Mucosa of descending colon (tissue), 3 donors: ENCODE data around the gene DCAF11. TPM values are rescaled to one million over a fixed set of nuclear protein-coding genes. Genes with fewer than 3 reads are reported as not detected.

ENCODE experiments used
- ATAC-seq: fragments of 200-7000 bp; cut with Tn5 transposase; one replicate; pipeline ENCODE4 v1.9.1; 2020; ENCODE audit warnings: mild to moderate bottlenecking, moderate library complexity
- DNase-seq, 3 donors: peaks; one replicate each; pipeline ENCODE4 v3.0.0-alpha.2; 2020
- H3K36me3 ChIP-seq: fragments of 200-600 bp; one replicate; pipeline ENCODE4 v1.8.0; 2021; ENCODE audit warnings: low read depth, mild to moderate bottlenecking
- H3K4me1 ChIP-seq: fragments of 200-600 bp; one replicate; pipeline ENCODE4 v1.8.0; 2021; ENCODE audit warnings: low read depth, mild to moderate bottlenecking
- H3K4me3 ChIP-seq: fragments of 200-600 bp; one replicate; pipeline ENCODE4 v1.8.0; 2021; ENCODE audit warnings: mild to moderate bottlenecking
- H3K9me3 ChIP-seq: fragments of 200-600 bp; one replicate; pipeline ENCODE4 v1.8.0; 2021; ENCODE audit warnings: mild to moderate bottlenecking
- CTCF ChIP-seq: fragments of 200-600 bp; IDR thresholded peaks from one replicate; pipeline ENCODE4 v1.8.0; 2022; ENCODE audit warnings: antibody characterized with exemption, mild to moderate bottlenecking
- intact Hi-C, 2 donors: fragments of 100-400 bp; cut with DNase I in 1 of 2; cut with micrococcal nuclease in 1 of 2; formaldehyde crosslinking; loops; one replicate each; pipeline versions ENCODE4 v1.11.0 to v1.11.1; 2022; cut with DNase I, micrococcal nuclease
- total RNA-seq, 3 donors: library from RNA; stranded (reverse); fragmentation: NEBNext Ultra II Directional in 2 of 3; extraction: Animal tissue kit (Norgen Biotek cat#: 25700) in 2 of 3; gene quantifications; one replicate each; pipeline versions ENCODE4 v1.2.1 to v1.2.4, GENCODE V29; 2021 to 2023
- donor health status: DM: no; HTN: no; CAD: no; lungs with moderate emphysema.
- donor health status: DM: no; HTN: no; CAD: no.
- donor health status: DM: no; HTN: yes; CAD: no.

The DCAF11 gene
- total RNA-seq, 3 donors from 2014 or later = 65.8 to 101 (median 84.9) TPM

DNA sequence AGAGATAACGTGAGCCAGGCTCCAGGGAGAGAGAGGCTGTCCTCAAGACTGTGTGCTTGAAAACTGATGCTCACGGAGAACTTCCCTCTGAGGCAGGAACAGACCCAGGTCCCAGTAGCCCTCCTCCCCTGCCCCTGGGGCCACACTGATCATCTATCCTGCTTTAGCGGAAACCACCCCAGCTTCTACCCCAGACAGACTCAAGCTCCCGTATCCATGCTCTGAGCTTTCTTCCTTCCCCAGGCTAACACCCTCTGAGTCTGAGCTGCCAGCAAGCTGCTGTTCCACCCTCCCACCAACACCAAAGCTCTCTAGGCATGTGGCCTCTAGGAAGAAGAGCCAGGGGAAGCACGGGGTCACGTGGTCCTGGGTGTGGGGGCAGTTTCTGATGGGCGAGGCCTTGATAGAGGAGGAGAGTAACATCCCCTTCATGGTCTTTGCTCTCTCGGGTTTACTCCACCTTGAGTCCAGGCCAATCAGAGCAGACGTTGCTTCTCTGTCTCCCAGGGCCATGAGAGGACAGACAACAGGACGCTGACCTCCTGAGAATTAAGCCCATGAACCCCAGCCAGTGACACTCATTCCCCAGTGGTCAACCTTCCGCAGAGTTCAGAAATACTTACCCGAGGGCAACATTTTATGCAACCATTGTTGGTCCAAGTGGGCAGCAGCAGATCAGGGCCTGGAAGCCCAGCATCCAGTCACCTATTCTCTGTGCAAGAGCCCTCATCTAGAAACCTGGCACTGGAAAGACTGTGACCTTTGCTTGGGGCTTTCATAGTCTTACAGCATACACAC lies 19.1 kb upstream of the DCAF11 start:
- intact Hi-C loops = no loop called here
- ATAC-seq (peak; percentile 60), DNase-seq (peak; percentile 91 to 94 (median 91))
- Histone ChIP-seq H3K4me1 (peaks cover 28% of the 10 kb centered on the region), H3K4me3 (peak overlapping the region; percentile 83), H3K36me3 (no peaks in the 10 kb centered on the region), H3K9me3 (no peaks in the 10 kb centered on the region)
- TF ChIP-seq CTCF = no peak

DNA sequence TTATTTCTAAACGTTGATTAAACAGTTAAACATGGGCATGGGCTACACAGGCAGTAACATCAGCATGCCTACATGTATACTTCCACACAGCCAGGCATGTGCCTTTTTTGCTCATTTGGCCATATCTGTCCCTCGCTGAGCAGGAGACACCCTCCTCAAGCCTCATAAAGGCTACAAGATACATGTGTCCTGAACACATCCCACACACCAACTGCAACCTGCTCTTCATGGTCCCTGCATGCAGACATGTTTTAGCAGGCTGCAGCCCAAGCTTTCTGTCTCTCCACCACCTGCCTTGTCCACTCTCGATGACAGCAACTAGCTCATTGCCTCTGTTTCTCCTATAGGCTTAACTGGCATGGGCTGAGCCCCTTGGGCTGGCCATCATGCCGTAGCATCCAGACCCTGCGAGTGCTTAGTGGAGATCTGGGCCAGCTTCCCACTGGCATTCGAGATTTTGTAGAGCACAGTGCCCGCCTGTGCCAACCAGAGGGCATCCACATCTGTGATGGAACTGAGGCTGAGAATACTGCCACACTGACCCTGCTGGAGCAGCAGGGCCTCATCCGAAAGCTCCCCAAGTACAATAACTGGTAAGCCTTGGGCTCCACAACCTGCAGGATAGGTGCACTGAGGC lies 17.9 kb upstream of the DCAF11 start:
- Histone ChIP-seq H3K4me1 (peaks cover 25% of the 10 kb centered on the region), H3K36me3 (no peaks in the 10 kb centered on the region), H3K9me3 (no peaks in the 10 kb centered on the region), H3K4me3 (no peak overlapping the region)
- no peak for ATAC-seq
- intact Hi-C loops = no loop called here
- no peak for TF ChIP-seq CTCF
- peak in 1 of 3 donors; percentile 17 for DNase-seq

GRCh38 chr14:24098229-24098926 lies 16.2 kb upstream of the DCAF11 start:
- H3K4me3 ChIP-seq = no peak overlapping the region
- intact Hi-C loops = no loop called here
- H3K9me3 ChIP-seq = no peaks in the 10 kb centered on the region
- ATAC-seq (no peak), DNase-seq (no peak)
- H3K36me3 ChIP-seq = no peaks in the 10 kb centered on the region
- peaks cover 17% of the 10 kb centered on the region for H3K4me1 ChIP-seq
- TF ChIP-seq CTCF = no peak

- Histone ChIP-seq H3K9me3 (no peaks in the 10 kb centered on the region), H3K4me1 (peaks cover 12% of the 10 kb centered on the region), H3K36me3 (no peaks in the 10 kb centered on the region), H3K4me3 (no peak overlapping the region)
- intact Hi-C loops = no loop called here
- DNase-seq (peak in 2 of 3 donors; percentile 41 to 55), ATAC-seq (no peak)
- TF ChIP-seq CTCF = no peak
Measured at GRCh38 chr14:24098927-24099813, 15.4 kb upstream of the DCAF11 start.
